Ectodermal cell (in vitro differentiated cells): Measurements from ENCODE around the gene SRPX2.

Experiments used
- H3K27ac ChIP-seq: 2 replicates; pipeline ENCODE4 v1.7.0; 2013; ENCODE audit warnings: mild to moderate bottlenecking, low read depth, low read length; ENCODE audit not compliant: insufficient read depth, poor library complexity, severe bottlenecking
- H3K27me3 ChIP-seq: 2 replicates; pipeline ENCODE4 v1.7.0; 2013; ENCODE audit warnings: mild to moderate bottlenecking, low read length; ENCODE audit not compliant: insufficient read depth, control insufficient read depth, poor library complexity, severe bottlenecking
- H3K36me3 ChIP-seq: one replicate; pipeline ENCODE4 v1.7.0; 2013; ENCODE audit warnings: low read length; ENCODE audit not compliant: control insufficient read depth, insufficient read depth
- H3K4me1 ChIP-seq: one replicate; pipeline ENCODE4 v1.7.0; 2013; ENCODE audit warnings: low read length; ENCODE audit not compliant: control insufficient read depth, insufficient read depth
- H3K4me3 ChIP-seq: 2 replicates; pipeline ENCODE4 v1.7.0; 2013; ENCODE audit warnings: low read depth, low read length, control low read depth; ENCODE audit not compliant: insufficient read depth
- H3K9me3 ChIP-seq: 2 replicates; pipeline ENCODE4 v1.7.0; 2013; ENCODE audit warnings: mild to moderate bottlenecking, low read length, moderate library complexity; ENCODE audit not compliant: control insufficient read depth
- WGBS, 2 experiments: methylation state at CpG; one replicate each; pipeline ENCODE4 v1.1.7; 2013; ENCODE audit warnings: missing lambda C conversion rate in 2 of 2; 5-methylcytosine and 5-hydroxymethylcytosine counted together

SRPX2 gene

GRCh38 chrX:100695302-100695701 lies 51.3 kb downstream of the SRPX2 start:
- no peaks in the 10 kb centered on the region for H3K36me3 ChIP-seq
- 87 to 100% methylated on average over 1 to 2 of the region's 2 CpGs for WGBS, 2 experiments
- no peaks in the 10 kb centered on the region for H3K9me3 ChIP-seq
- H3K27me3 ChIP-seq = no peaks in the 10 kb centered on the region
- no peak overlapping the region for H3K27ac ChIP-seq
- H3K4me1 ChIP-seq = no peaks in the 10 kb centered on the region
- no peak overlapping the region for H3K4me3 ChIP-seq

GRCh38 chrX:100695991-100696390 lies 52.0 kb downstream of the SRPX2 start:
- Histone ChIP-seq H3K4me3 (no peak overlapping the region), H3K27me3 (no peaks in the 10 kb centered on the region), H3K4me1 (no peaks in the 10 kb centered on the region), H3K9me3 (no peaks in the 10 kb centered on the region), H3K27ac (no peak overlapping the region), H3K36me3 (no peaks in the 10 kb centered on the region)
- 85 to 93% methylated on average over 4 of the region's 4 CpGs for WGBS, 2 experiments

DNA sequence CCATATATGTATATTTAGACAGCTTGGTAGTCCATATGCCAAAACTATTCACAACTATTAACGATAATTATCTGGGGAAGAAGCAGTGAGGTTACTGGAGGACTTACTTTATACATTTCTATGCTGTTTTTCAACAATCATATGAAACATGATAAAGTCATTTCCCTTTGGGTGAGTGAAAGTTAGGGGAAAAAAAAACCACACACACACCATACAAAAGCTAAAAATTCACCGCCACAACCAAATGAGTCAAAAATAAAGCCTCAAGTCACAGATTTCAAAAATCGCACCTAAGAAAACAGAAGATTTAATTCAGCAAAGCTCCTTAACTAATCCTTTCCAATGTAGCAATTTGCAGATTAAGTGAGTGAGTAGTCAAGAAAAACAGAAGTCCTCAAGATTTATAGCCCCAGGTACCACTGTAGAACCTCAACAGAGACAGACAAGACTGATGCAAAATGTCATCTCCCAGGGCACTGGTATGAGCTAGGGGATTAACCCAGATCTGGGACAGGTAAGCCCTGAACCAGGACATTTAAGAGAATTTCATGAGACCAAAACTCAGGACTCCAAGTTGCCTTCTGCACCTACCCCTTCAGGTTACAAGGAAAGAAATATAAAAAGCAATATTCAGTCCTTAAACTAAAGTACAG lies 52.8 kb downstream of the SRPX2 start:
- H3K27ac ChIP-seq = no peak overlapping the region
- 83 to 98% methylated on average over 1 to 3 of the region's 3 CpGs for WGBS, 2 experiments

DNA sequence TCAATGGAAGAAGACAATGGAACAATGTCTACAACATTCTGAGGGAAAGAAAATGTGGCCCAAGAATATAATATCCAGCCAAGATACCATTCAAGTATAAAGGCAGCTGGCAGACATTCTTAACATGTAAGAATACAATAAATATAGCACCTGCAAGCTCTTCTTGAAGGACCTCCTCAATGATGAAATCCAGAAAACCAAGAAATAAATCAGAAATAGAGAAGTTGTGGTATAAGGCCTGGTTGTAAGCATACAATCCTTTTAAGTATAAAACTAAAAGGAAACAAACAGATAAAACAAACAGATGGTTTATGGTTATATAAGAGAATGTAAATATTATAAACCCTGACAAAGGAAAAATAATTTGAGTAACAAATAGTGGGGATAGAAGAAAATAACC lies 54.6 kb downstream of the SRPX2 start:
- Histone ChIP-seq H3K27ac (no peak overlapping the region), H3K36me3 (no peaks in the 10 kb centered on the region), H3K4me3 (no peak overlapping the region), H3K9me3 (no peaks in the 10 kb centered on the region), H3K27me3 (no peaks in the 10 kb centered on the region), H3K4me1 (no peaks in the 10 kb centered on the region)

More for the DNA sequence above, 52.8 kb downstream of the SRPX2 start:
- Histone ChIP-seq H3K4me3 (no peak overlapping the region), H3K4me1 (no peaks in the 10 kb centered on the region), H3K27me3 (no peaks in the 10 kb centered on the region), H3K36me3 (no peaks in the 10 kb centered on the region), H3K9me3 (no peaks in the 10 kb centered on the region)

GRCh38 chrX:100700809-100701208 lies 56.8 kb downstream of the SRPX2 start:
- no peaks in the 10 kb centered on the region for H3K4me1 ChIP-seq
- H3K9me3 ChIP-seq = no peaks in the 10 kb centered on the region
- H3K27ac ChIP-seq = no peak overlapping the region
- no peaks in the 10 kb centered on the region for H3K27me3 ChIP-seq
- H3K36me3 ChIP-seq = no peaks in the 10 kb centered on the region
- 100% methylated on average over 1 of the region's 1 CpG; no CpG with 5 or more reads in 1 of the 2 experiments for WGBS, 2 experiments
- no peak overlapping the region for H3K4me3 ChIP-seq

- Histone ChIP-seq H3K4me1 (no peaks in the 10 kb centered on the region), H3K27me3 (no peaks in the 10 kb centered on the region), H3K9me3 (no peaks in the 10 kb centered on the region), H3K36me3 (no peaks in the 10 kb centered on the region), H3K27ac (no peak overlapping the region), H3K4me3 (no peak overlapping the region)
- WGBS, 2 experiments = 50 to 57% methylated on average over 2 to 3 of the region's 3 CpGs
Measured at GRCh38 chrX:100704581-100705203, 60.7 kb downstream of the SRPX2 start.

DNA sequence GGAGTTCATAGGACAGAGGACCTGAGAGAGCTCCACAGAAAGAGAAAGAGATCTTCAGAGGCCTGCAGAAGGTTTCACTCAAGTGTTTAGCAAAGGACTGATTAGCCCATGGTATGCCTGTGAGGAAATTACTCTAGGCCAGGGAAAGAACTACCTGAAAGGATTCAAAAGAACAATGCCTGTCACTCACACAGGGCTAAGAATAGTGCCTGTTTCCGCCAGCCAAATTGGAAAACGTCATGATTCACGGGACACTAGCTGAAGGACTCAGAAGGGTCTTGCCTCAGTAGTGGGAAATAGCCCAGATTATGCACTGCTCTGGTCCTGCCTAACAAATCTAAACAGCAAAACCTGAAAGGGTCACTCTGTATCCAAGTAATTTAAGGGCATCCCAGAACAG lies 66.8 kb downstream of the SRPX2 start:
- no peaks in the 10 kb centered on the region for H3K36me3 ChIP-seq
- WGBS, 2 experiments = 20 to 27% methylated on average over 3 of the region's 3 CpGs
- H3K9me3 ChIP-seq = no peaks in the 10 kb centered on the region
- no peak overlapping the region for H3K27ac ChIP-seq
- no peak overlapping the region for H3K4me3 ChIP-seq
- no peaks in the 10 kb centered on the region for H3K4me1 ChIP-seq
- no peaks in the 10 kb centered on the region for H3K27me3 ChIP-seq

DNA sequence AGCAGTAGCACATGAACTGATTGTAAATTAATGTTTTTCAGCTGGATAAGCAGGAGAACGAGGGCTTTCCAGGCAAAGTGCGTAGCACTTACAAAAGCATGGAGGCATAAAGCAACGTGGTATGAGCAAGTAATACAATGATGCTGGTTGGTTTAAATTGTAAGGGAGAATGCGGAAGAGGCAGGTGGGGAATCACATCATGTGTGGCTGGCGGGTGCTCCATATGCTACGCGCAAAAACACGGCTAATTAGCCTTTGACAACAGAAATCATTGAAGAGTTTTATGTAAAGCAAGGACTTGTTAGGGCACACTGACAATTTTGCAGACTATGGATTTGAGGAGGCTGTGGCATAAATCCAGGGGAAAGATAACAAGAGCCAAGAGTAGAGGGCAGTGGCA lies 73.4 kb downstream of the SRPX2 start:
- whole genome bisulfite sequencing, 2 experiments = 92 to 93% methylated on average over 8 of the region's 8 CpGs
- Histone ChIP-seq H3K27me3 (no peaks in the 10 kb centered on the region), H3K4me1 (no peaks in the 10 kb centered on the region), H3K36me3 (no peaks in the 10 kb centered on the region), H3K27ac (no peak overlapping the region), H3K9me3 (no peaks in the 10 kb centered on the region), H3K4me3 (no peak overlapping the region)

GRCh38 chrX:100719139-100719538 lies 75.1 kb downstream of the SRPX2 start:
- Histone ChIP-seq H3K4me1 (no peaks in the 10 kb centered on the region), H3K27ac (no peak overlapping the region), H3K4me3 (no peak overlapping the region), H3K36me3 (no peaks in the 10 kb centered on the region), H3K27me3 (no peaks in the 10 kb centered on the region), H3K9me3 (no peaks in the 10 kb centered on the region)
- 95 to 100% methylated on average over 1 to 2 of the region's 2 CpGs for WGBS, 2 experiments

GRCh38 chrX:100720301-100720700 lies 76.3 kb downstream of the SRPX2 start:
- no peak overlapping the region for H3K27ac ChIP-seq
- no peaks in the 10 kb centered on the region for H3K36me3 ChIP-seq
- no peaks in the 10 kb centered on the region for H3K4me1 ChIP-seq
- no peak overlapping the region for H3K4me3 ChIP-seq
- H3K27me3 ChIP-seq = no peaks in the 10 kb centered on the region
- WGBS, 2 experiments = 16 to 42% methylated on average over 2 of the region's 2 CpGs
- no peaks in the 10 kb centered on the region for H3K9me3 ChIP-seq
